ENCODE results near the gene EXOSC7. TPM values are rescaled to one million over a fixed set of nuclear protein-coding genes. Genes with fewer than 3 reads are reported as not detected.

The EXOSC7 gene
- total RNA-seq: 10 to 100 TPM; 55.7 to 62.2 TPM

DNA sequence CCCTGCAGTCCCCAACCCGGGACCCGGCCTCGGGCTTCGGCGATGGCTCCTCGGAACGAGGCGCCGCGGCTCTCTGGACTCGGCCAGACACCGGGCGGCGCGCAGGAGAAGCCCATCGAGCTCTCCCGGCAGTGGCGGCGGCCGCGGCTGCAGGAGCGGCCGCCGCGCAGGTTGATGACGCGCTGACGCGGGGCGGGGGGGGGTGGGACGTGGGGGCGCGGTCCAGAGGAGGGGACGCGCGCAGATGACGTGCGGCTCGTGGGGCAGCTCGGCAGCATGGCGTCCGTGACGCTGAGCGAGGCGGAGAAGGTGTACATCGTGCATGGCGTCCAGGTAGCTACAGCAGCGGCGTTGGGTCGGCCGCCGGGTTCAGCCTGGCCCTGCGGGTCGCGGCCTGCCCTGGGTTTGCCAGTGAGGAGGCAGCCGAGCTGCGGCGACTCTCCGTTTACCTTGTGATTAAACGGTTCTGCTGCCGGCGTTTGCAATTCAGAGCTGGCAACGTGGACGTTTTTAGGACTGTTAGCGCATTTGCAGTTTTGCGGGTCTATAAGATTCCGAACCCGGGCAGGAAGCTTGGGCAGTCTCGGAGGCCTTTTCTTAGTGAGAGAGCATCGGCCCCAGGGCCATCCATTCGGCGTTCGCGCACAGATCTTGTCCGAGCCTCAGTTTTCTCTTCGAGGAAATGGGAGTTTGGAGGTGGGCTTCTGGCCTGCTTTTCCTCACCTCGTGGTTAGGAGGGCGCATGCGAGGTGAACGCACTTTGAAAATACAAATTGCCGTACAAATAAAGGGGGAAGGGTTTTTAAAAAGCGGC, at the start of gene EXOSC7, which contains the start of gene ZDHHC3:
Gene EXOSC7 (plus strand): TSS at position 243 of the 814 bp plus-strand sequence. CDS start 34 bp downstream, at position 277.
Gene ZDHHC3 (minus strand): TSS at position 173 of the 814 bp plus-strand sequence. CDS start 16,738 bp downstream, outside the sequence.
- Mint-ChIP-seq H3K4me3 (peak within 1 kb of the TSS; percentile 98), H3K27ac (peak within 1 kb of the TSS; percentile 85), H3K9me3 (no peaks in the 10 kb centered on the region), H3K36me3 (peaks cover 4% of the 10 kb centered on the region), H3K4me1 (ENCODE audit: low read depth) (peaks cover 56% of the 10 kb centered on the region), H3K27me3 (no peaks in the 10 kb centered on the region)
- ChIA-PET CTCF (interaction anchor here (1.1 to 4.4 kb wide), 2 partner anchors 16 to 234 kb away, joined by 3 to 37 read pairs; no protein-coding TSS in a partner anchor), POLR2A (interaction anchor here (1.2 to 2.6 kb wide), 6 partner anchors 11 to 465 kb away, joined by 3 to 10 read pairs (median 5); partner anchors contain the start of genes KIAA1143 and KIF15)
- DNase-seq: peak; percentile 91
- intact Hi-C loops (cut with micrococcal nuclease): no loop called here

DNA sequence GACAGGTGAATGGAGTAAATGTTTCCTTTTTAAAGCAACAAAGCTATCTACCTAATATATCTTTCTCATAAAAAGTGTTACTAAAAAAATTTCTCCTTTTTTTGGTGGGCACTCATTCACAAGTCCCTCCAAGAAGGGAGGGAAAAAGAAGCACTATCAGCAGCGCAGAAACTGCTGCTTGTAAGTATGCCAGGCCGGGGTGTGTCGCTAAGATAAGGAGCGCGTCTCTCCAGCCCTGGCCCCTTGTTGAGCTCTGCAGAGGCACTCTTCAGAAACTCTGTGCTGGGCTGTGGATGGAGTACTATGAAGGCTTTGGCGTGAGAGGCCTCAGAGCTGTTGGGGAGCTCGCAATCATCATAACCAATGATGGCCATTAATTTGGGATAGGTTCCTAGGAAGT, 49.1 kb upstream of the EXOSC7 start:
- H3K9me3 Mint-ChIP-seq: no peaks in the 10 kb centered on the region
- POLR2A ChIA-PET: no interaction called here
- H3K4me3 Mint-ChIP-seq: no peak overlapping the region
- no peak overlapping the region for H3K27ac Mint-ChIP-seq
- no peaks in the 10 kb centered on the region for H3K27me3 Mint-ChIP-seq
- H3K36me3 Mint-ChIP-seq: peaks cover 9% of the 10 kb centered on the region
- H3K4me1 Mint-ChIP-seq (ENCODE audit: low read depth): no peaks in the 10 kb centered on the region
- intact Hi-C loops (cut with micrococcal nuclease): no loop called here
- CTCF ChIA-PET: interaction anchor here (1.0 kb wide), 1 partner anchor 13 kb away, joined by 3 read pairs; no protein-coding TSS in a partner anchor
- no peak for DNase-seq

DNA sequence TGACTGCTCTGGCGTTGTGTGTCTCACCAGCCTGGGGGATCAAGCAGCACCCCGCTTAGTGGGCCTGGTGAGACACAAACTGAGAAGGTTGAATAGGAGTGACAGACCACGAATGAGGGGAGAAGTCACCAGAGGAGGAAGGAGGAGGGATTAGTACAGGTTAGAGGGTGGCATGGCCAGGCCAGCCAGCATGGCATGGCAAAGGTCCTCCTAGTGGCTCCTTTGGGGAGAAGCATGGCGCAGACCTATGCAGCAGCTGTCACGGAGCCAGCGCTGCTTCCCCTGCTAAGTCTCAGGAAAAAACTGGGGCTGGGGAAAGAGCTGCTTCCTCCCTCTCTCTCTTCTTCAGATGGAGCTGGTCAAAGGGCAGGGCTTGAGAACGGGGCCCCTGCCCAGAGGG, 48.7 kb upstream of the EXOSC7 start:
- no peaks in the 10 kb centered on the region for H3K27me3 Mint-ChIP-seq
- ChIA-PET POLR2A (no interaction called here), CTCF (interaction anchor here (1.0 kb wide), 1 partner anchor 13 kb away, joined by 3 read pairs; no protein-coding TSS in a partner anchor)
- no peaks in the 10 kb centered on the region for H3K4me1 Mint-ChIP-seq (ENCODE audit: low read depth)
- peaks cover 9% of the 10 kb centered on the region for H3K36me3 Mint-ChIP-seq
- intact Hi-C loops (cut with micrococcal nuclease): no loop called here
- H3K27ac Mint-ChIP-seq: no peak overlapping the region
- H3K4me3 Mint-ChIP-seq: no peak overlapping the region
- no peak for DNase-seq
- H3K9me3 Mint-ChIP-seq: no peaks in the 10 kb centered on the region

DNA sequence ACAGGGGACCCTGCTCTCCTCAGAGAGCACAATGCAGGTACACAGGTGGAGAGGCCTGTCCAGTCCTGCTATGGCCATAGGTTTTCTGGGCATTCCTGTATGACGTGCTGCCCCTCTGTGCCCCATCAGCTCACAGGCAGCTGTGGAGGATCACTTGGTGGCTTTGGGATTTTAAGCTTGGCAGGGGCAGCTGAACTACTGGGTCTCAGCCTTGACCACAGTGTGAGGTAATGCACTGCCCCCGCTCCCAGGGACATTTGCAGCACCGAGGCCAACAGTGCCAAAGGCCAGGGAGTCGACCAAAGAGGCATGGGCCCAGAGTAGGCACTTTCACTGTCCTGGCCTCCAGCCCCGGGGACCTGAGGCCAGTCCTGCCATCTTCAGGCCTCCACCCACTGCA, 46.3 kb upstream of the EXOSC7 start:
- no peak for DNase-seq
- Mint-ChIP-seq H3K4me3 (no peak overlapping the region), H3K36me3 (peaks cover 11% of the 10 kb centered on the region), H3K27ac (no peak overlapping the region), H3K27me3 (no peaks in the 10 kb centered on the region), H3K9me3 (no peaks in the 10 kb centered on the region), H3K4me1 (ENCODE audit: low read depth) (no peaks in the 10 kb centered on the region)
- intact Hi-C loops (cut with micrococcal nuclease): no loop called here
- POLR2A ChIA-PET: no interaction called here
- CTCF ChIA-PET: interaction anchor here (1.8 kb wide), 1 partner anchor 15 kb away, joined by 4 read pairs; no protein-coding TSS in a partner anchor

DNA sequence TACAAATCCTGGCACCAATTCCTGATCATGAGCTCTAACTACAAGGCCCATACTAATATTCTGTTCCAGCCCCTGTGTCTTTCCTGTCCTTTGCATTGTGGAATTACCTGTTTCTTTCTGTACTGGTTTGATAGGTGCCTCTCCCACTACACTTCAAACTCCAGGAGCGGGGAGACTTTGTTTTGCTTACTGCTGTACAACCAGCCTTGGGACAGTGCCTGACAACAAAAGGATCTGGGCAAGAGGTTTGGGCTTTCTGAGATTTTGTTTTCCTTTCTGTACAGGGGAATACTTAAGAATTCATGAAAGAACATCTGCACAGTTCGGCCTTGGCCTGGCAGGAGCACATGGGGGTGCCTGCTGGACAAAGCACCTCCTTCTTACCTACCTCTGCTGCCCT, 45.1 kb upstream of the EXOSC7 start:
- intact Hi-C loops (cut with micrococcal nuclease): no loop called here
- Mint-ChIP-seq H3K9me3 (no peaks in the 10 kb centered on the region), H3K27ac (no peak overlapping the region), H3K36me3 (peaks cover 9% of the 10 kb centered on the region), H3K4me1 (ENCODE audit: low read depth) (no peaks in the 10 kb centered on the region), H3K4me3 (no peak overlapping the region), H3K27me3 (no peaks in the 10 kb centered on the region)
- ChIA-PET POLR2A (no interaction called here), CTCF (interaction anchor here (1.8 kb wide), 1 partner anchor 16 kb away, joined by 4 read pairs; no protein-coding TSS in a partner anchor)
- DNase-seq: no peak

DNA sequence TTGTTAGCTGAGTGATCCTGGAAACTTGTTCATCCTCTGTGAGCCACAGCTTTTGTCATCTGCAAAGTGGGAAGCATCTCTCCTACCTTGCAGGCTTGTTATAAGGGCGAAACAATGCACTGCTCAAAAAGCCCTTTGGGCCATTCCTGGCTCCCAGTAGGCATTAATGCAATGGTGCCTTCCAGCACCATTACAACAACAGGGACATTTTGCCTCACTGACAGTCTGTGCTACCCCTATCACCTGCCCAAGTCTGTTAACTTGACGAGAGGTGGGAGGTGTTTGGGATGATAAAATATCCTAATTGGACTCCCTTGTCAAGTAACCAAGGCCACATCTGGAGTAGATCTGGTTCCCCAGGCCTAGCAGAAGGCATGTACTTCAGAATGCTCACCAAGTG, 44.3 kb upstream of the EXOSC7 start:
- H3K27ac Mint-ChIP-seq: no peak overlapping the region
- POLR2A ChIA-PET: no interaction called here
- peaks cover 5% of the 10 kb centered on the region for H3K36me3 Mint-ChIP-seq
- H3K27me3 Mint-ChIP-seq: no peaks in the 10 kb centered on the region
- no peak for DNase-seq
- intact Hi-C loops (cut with micrococcal nuclease): no loop called here
- H3K4me3 Mint-ChIP-seq: no peak overlapping the region
- H3K9me3 Mint-ChIP-seq: no peaks in the 10 kb centered on the region
- CTCF ChIA-PET: interaction anchor here (0.8 kb wide), 1 partner anchor 64 kb away, joined by 4 read pairs; no protein-coding TSS in a partner anchor
- H3K4me1 Mint-ChIP-seq (ENCODE audit: low read depth): no peaks in the 10 kb centered on the region

DNA sequence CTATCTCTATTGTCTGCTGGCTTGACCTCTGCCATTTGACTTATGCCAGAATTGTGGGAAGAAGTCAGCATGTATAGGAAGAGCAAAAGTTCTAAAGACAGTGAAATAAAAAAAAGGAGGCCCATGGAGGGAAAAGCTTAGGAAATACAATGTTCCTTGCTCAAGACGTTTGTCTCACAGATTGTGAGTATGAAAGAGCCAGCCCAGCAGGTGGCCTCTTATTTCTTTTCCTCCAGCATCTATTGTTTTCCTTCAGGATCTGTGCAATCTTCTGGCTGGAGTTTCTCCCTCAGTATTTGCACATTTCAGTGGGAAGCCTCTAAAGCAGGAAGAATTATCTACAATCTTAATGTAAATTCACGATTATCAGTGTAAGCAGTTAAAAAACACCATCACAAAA, 43.8 kb upstream of the EXOSC7 start:
- Mint-ChIP-seq H3K36me3 (peaks cover 5% of the 10 kb centered on the region), H3K4me1 (ENCODE audit: low read depth) (no peaks in the 10 kb centered on the region), H3K9me3 (no peaks in the 10 kb centered on the region), H3K27me3 (no peaks in the 10 kb centered on the region), H3K4me3 (no peak overlapping the region), H3K27ac (no peak overlapping the region)
- DNase-seq: no peak
- CTCF ChIA-PET: interaction anchor here (0.8 kb wide), 1 partner anchor 64 kb away, joined by 4 read pairs; no protein-coding TSS in a partner anchor
- POLR2A ChIA-PET: no interaction called here
- intact Hi-C loops (cut with micrococcal nuclease): no loop called here

DNA sequence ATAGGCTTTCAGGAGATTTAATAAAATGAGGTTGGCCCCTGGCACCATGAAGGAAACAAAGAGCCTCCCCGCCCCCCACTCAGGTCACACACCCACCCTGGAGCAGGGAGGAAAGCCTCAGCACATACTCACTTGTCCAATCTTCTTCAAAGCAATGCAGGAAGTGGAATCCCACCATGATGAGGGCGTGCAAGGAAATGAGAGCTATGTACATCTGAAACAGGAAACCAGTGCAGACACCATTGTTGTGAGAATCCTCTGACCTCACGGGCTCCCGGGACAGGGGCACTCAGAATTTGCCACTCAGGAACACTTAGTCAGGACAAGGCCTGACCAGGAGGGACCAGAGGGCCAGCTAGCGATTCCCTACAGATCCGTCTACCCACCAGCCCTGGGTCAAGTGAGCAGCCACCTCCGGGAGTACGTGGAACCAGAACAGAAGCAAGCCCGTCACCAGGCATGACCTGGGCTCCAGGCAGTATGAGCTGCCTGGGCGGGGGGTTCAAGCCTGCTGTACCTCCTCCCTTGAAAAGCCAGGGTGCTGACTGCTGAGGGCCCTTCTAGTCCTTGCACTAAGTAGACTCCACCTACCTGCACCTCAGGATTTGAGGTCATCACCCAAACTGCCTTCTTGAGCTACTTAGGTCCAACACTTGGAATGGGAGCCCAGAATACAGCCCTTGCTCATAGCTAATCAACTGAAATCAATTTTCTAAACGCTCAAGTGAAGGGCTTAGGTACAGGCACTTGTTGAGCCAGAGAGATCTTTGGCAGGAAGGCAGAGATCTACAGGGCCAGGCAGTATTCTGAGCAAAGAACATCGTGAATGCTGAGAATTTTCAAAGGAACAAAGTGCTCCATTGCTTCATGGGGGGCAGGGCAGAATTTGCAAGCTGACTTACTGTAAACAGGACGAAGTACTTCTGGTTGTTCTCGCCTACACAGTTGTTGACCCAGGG, 42.8 kb upstream of the EXOSC7 start:
- H3K36me3 Mint-ChIP-seq: peaks cover 5% of the 10 kb centered on the region
- intact Hi-C loops (cut with micrococcal nuclease): no loop called here
- H3K9me3 Mint-ChIP-seq: no peaks in the 10 kb centered on the region
- no peak for DNase-seq
- ChIA-PET POLR2A (no interaction called here), CTCF (no interaction called here)
- no peak overlapping the region for H3K27ac Mint-ChIP-seq
- H3K4me1 Mint-ChIP-seq (ENCODE audit: low read depth): no peaks in the 10 kb centered on the region
- H3K4me3 Mint-ChIP-seq: no peak overlapping the region
- H3K27me3 Mint-ChIP-seq: no peaks in the 10 kb centered on the region

DNA sequence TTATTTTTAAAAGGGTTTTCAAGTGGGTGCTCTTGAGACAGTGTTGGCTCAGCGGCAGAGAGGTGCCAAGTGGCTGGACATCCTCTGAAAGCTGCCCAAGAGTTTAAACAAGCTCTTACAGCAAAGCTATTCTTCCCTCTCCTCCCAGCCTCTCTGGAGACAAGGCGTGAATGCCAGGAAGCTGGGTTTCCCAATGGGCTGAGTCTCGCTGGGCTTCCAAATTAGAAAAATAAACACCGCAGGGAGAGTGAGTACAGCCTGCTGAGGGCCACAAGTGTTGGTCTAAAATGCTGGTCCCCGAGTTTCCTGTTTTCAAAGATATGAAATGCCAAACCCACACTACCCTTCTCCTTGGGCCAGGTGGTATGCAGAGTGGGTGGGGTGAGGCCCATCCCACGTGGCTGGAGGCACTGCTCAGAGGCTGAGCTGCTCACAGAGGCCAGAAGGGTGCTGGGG, 36.4 kb upstream of the EXOSC7 start:
- H3K4me1 Mint-ChIP-seq (ENCODE audit: low read depth): no peaks in the 10 kb centered on the region
- no peak overlapping the region for H3K27ac Mint-ChIP-seq
- CTCF ChIA-PET: interaction anchor here (1.3 kb wide), 1 partner anchor 407 kb away, joined by 3 read pairs; no protein-coding TSS in a partner anchor
- H3K9me3 Mint-ChIP-seq: no peaks in the 10 kb centered on the region
- no peak overlapping the region for H3K4me3 Mint-ChIP-seq
- H3K27me3 Mint-ChIP-seq: no peaks in the 10 kb centered on the region
- no peak for DNase-seq
- peaks cover 20% of the 10 kb centered on the region for H3K36me3 Mint-ChIP-seq
- POLR2A ChIA-PET: no interaction called here
- intact Hi-C loops (cut with micrococcal nuclease): no loop called here

DNA sequence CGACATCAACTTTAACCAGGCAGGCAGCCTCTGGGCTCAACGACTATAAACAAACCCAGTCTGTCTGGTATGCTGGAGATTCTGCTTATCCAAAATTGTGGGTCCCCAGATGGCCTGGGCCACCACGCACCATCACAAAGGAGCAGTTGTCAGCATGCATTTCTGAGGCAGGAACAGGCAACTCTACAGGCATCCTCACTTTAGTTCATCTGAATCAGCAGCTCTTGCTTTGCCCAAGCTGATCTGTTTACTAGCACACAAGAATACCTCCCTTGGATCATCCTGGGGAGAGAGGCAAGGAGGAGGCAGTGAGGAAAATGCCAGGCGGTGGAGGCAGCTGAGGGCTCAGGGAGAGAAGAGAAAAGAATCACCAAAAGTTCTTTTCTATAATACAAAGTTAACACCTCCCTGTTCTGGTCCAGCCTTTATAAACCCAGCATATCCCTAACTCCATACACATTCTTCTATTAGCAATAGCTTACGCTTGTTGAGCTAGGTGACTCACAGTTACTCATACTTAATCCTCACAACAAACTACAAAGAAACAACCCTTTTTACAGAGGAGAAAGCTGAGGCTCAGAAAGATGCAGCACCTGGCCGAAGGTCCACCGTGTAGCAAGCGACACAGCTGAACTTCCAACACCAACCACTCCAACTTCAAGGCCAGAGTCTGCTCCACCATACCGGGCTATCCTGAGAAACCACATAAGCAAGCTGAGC, 33.7 kb upstream of the EXOSC7 start:
- Mint-ChIP-seq H3K4me3 (no peak overlapping the region), H3K4me1 (ENCODE audit: low read depth) (no peaks in the 10 kb centered on the region), H3K9me3 (no peaks in the 10 kb centered on the region), H3K36me3 (peaks cover 17% of the 10 kb centered on the region), H3K27ac (no peak overlapping the region), H3K27me3 (no peaks in the 10 kb centered on the region)
- POLR2A ChIA-PET: no interaction called here
- intact Hi-C loops (cut with micrococcal nuclease): no loop called here
- CTCF ChIA-PET: interaction anchor here (0.6 kb wide), 1 partner anchor 409 kb away, joined by 5 read pairs; no protein-coding TSS in a partner anchor
- no peak for DNase-seq

DNA sequence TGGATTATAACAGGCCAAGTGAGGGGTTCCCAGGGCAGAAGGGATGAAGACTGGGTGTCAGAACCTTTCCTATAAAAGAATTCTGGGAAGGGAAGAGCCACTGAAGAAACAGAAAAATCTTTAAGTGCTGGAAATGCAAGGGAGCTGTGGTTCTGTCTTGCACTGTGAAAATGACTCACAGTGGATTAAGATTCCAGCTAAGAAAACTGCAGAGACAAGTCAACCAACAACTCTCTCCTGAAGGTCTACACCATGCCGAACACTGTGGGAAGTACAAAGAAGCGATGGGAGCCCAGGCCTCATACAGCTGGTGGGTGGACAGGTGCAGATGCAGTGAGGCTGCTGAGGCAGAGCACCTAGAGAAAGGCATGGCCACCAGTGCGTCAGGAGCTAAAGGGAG, 27.8 kb upstream of the EXOSC7 start:
- POLR2A ChIA-PET: no interaction called here
- H3K27ac Mint-ChIP-seq: no peak overlapping the region
- peaks cover 2% of the 10 kb centered on the region for H3K36me3 Mint-ChIP-seq
- no peaks in the 10 kb centered on the region for H3K9me3 Mint-ChIP-seq
- no peaks in the 10 kb centered on the region for H3K27me3 Mint-ChIP-seq
- H3K4me1 Mint-ChIP-seq (ENCODE audit: low read depth): no peaks in the 10 kb centered on the region
- no peak for DNase-seq
- intact Hi-C loops (cut with micrococcal nuclease): no loop called here
- CTCF ChIA-PET: no interaction called here
- no peak overlapping the region for H3K4me3 Mint-ChIP-seq

Data from activated CD4-positive, alpha-beta memory T cell treated with anti-CD3 and anti-CD28 coated beads for 36 hours (primary cell).